ENCODE results near the gene ADAM12.

Gene ADAM12, protein sequence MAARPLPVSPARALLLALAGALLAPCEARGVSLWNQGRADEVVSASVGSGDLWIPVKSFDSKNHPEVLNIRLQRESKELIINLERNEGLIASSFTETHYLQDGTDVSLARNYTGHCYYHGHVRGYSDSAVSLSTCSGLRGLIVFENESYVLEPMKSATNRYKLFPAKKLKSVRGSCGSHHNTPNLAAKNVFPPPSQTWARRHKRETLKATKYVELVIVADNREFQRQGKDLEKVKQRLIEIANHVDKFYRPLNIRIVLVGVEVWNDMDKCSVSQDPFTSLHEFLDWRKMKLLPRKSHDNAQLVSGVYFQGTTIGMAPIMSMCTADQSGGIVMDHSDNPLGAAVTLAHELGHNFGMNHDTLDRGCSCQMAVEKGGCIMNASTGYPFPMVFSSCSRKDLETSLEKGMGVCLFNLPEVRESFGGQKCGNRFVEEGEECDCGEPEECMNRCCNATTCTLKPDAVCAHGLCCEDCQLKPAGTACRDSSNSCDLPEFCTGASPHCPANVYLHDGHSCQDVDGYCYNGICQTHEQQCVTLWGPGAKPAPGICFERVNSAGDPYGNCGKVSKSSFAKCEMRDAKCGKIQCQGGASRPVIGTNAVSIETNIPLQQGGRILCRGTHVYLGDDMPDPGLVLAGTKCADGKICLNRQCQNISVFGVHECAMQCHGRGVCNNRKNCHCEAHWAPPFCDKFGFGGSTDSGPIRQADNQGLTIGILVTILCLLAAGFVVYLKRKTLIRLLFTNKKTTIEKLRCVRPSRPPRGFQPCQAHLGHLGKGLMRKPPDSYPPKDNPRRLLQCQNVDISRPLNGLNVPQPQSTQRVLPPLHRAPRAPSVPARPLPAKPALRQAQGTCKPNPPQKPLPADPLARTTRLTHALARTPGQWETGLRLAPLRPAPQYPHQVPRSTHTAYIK

DNA sequence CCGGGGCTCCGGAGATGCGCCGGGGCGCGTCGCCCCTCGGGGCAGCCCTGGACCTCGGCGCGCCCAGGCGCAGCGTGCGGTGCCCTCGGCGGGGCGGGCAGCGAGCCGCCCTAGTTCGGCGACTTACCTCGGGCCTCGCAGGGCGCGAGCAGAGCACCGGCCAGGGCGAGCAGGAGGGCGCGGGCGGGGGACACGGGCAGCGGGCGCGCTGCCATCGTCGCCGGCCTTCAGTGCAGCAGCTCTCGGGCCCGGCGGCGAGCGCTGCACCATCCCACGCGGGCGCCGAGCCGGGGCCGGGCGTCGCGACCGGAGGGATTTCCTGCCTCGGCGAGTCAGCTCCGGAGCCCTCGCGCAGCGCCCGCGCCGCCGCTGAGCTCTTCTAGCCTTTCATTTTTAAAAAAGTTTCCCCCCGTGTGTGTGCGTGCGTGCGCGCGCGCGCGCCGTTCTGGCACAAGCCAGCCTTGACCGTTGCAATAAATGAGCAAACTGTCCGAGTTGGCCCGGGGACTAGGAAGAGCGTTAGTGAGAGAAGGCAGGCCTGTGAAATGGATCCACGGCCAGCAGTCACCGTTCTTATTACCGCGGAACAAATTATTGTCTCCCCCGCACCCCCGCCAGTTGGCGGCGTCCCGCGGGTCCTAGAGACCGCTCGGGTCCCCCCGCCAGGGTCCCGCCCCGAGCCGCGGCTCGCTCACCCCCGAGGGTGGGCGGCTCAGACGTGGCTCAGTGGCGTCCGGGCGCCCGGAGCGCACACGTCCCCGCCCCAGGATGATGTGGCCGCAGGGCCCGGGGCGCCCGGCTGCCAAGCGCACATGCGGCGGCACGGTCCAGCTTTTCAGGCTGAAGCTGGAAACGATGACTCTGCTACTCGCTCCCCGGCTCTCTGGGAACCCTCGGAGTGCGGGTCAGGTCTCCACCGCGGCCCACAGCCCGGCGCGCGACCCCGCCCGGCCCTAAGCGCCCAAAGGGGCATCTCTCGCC lies at the start of gene ADAM12:
Gene ADAM12, minus strand, starts transcription at position 547 of the 981 bp plus-strand sequence. Its CDS starts 332 bp downstream, at position 215.
- DNase-seq = no peak

DNA sequence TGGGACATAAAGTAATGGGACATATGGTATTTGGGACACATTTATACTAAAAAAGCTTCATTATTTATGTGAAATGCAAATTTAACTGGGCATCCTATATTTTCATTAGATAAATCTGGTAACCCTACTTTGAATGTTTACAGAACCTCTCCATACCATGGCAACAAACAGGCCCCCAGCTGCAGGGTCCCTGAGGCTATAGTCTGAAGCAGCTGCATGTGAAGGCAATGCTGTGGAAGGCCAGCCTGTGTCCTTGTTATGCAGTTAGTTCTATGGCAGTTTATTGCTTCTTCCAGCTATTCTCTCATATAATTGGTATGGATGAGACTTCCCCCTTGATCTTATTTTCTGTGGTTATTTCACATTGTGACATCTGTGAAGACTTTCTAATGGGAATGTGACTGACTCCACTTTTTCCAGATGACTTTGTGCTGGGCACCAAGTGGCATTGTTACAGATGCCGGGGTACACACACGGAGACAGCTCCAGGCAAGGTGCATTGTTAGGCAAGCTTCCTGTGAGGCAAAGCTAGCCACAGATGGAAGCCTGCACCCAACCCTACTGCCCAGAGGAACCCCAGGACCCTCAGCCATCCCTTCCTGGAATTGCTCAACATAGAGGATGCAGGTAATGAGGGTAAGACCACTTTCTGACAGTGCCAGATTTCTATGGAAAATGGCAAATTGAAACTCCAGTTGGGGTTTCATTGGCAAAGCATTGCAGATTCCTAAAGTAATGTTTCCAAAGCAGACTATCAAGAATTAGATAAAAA lies 49.5 kb upstream of the ADAM12 start:
- no peak for DNase-seq

DNA sequence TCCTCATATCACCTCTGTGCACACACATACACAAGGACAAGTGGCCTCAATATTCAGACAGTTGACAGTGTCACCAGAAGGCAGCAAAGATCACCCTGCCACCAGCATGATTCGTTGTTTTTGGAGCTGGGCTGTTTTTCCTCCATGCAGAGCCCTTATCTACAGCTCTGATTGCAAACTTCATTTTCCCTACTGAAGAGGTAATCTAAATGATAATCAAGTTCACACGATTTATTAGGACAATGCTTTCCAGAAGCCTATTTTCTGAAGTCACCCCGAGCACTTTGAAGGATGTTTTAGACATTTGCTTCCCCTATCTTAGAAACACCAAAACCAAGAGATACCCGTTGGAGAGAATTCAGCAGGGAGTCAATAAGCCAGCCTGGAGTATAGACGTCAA lies 46.0 kb upstream of the ADAM12 start:
- no peak for DNase-seq

DNA sequence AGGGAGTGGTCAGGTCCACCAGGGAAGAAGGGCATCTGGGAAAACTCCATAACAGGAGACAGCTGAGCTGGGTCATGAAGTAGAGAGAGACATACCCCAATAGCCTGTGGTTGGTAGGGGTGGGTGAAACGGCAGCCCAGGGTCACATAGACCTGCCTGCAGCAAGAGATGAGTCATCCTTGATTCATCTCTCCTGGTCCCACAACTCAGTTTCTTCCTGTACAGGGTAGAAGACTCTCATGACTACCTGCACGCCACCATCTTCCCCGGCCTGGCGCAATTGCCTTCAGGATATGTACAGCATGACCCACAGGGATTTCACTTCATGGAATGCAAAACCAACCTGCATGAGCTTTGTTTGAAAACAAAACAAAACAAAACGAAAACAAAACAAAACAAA lies 45.1 kb upstream of the ADAM12 start:
- DNase-seq = no peak

DNA sequence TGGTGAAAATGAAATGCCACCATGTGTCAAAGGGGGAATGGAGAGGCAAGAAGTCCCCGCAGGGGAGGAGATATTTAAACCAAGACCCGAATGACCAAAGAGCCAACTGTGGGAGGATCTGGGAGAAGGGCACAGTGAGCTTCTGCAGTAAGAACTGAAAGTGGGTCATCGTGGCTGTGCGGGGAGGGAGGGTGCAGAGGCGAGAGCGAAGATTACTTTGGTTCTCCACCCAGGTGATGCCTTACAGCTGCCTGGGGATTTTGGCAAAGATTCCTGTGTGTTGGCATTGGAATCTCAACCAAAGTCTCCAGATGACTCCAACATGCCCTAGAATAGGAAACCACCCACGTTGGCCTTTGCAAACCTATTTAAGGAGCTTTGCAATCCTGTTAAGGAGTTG lies 44.2 kb upstream of the ADAM12 start:
- no peak for DNase-seq

DNA sequence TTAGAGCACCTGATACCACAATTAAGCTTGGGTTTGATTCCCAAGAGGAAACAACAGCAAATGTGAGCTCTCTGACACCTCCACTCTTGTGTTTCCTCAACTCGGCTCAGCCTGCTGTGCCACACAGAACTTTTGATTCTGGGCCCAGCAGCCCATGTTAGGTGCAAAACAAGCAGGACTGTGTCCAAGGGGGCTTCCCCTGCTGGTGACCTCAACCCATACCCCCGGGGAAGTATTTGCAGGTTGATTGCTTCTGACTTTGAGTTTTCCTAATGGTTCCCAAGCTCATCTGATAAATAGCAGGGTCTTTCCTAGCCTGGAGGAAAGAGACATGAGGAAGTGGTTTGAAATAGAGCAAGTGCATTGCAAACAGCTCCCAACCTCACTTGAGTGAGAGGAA lies 43.5 kb upstream of the ADAM12 start:
- DNase-seq = no peak

DNA sequence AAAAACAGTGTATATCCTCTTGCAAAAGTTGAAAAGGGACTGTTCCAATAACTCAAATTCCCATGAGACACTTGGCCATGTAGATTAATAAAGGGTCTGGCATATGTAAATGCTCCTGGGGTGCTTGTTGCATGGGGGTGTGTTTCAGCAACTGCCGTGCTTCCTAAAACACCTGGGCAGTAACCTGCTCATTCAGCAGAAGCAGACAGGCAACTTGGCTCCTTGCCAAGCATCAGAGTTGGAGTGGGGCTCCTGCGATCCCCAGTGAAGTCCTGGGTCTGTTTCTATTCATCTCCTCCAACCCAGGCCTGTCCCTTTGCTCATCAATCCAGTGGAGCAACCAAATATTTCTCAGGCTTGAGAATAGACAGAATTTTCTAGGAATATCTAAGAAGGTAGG lies 42.2 kb upstream of the ADAM12 start:
- DNase-seq = no peak

DNA sequence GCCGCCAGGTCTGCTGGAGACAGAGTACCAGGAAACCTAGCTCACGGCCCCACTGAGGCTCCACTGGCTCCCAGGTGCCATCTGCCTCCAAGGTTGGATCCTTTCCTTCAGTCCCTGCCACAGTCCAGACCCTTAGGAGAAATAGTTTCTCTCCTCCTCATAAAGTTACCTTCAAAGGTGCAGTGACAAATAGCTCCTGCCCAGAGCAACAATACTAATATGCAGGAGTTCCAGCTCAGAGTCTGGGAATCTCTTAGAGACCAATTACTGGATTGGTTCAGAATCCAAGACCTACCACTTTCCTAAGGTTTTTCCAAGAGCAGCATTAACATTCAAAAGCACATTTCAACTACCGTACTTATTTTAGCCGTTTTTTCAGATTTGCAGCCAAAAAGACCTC lies 41.0 kb upstream of the ADAM12 start:
- no peak for DNase-seq

DNA sequence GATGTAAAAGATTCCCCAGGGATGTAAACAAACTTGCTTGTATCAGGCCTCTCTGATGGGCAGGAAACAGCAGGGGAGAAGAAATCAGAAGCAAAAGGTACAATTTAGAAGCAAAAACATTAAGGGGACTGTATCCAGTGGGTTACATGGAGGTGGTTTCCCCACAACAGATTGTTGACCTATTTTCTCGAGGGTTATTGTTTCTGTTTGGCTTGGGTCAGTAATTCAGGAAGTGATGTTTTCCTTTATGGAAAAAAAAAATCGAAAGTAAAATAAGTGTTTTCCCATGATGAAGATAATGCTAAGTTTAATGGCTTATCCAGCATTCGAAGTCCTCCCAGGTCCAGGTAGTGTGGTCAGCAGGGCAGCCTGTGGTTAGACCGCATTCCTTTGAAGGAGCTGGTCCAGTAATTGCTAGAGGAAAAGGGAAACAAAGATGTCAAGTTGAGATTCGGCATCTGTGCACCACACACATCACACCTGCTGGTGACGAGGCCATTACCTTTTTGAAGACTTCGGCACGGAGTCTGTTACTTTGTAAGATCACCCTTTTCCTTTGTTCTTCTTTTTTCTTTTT lies 37.3 kb upstream of the ADAM12 start:
- DNase-seq = no peak

DNA sequence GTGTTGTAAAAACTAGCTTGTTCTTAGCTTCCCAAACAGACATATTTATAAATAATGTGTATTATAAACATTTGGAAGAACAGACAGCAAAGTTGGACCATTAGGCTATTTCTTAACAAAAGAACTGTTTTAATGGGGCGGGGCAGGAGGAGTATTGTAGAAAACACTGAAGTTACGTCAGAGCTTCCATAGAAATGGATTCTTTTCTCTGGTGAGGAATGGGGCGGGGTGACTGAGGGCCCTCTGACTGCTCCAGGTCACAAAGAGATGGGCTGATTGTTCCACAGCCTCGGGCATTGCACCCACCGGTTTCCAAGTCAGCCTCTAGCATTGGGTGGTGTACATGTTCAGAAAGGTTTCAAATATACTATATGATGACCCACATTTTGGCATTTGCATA lies 36.8 kb upstream of the ADAM12 start:
- DNase-seq = no peak

DNA sequence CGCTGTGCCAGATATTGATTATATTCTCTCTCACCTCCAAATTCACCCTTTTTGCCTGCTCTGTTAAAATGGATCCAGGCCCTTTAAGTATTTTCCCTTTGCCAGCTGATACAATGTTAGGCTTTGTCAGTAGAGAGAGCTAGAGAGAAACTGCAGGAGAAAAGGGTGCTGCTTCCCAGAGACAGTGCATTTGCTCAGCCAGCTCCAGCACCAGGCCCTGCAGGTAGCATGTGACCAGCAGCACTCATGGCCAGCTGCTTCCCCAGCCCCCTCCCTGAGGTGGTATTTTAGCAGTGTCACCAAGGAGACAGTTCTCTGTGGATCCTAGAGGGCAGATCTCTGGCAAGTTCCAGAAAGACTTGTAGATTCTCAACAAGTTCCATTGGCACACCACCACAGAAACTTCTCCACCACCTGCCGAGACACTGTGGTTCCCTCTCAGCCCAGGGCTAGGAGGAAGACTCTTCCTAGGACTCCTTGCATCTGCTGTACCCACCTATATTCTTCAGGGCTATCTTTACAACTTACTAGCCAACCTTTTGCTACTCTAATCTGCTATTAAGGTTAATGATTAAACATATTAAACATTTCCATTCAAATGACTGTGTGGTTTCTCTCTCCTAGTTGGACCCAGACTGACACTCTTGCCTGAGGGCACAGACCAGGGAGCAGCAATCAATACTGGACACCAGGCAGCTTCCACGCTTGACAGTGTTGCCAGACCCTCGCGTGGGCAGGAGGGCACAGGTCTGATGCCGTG lies 35.6 kb upstream of the ADAM12 start:
- no peak for DNase-seq

DNA sequence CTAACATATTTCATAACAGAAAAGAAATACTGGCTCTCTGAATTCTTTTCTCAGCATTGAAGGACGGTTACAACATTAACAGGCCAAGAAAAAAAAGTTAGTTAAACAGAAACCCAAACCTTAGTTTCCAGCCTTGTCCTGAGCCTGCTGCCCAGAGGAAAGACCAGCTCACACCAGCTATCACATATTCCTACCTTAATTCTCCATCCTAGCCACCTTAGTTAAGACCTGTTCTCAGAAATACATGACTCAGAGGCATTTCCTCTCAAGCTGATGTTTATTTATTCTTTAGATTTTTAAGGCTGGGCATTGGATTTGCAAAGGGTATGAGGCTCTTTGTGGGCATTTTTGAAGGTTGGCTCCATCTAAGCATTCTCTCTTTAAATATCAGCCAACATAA lies 34.3 kb upstream of the ADAM12 start:
- DNase-seq = no peak

DNA sequence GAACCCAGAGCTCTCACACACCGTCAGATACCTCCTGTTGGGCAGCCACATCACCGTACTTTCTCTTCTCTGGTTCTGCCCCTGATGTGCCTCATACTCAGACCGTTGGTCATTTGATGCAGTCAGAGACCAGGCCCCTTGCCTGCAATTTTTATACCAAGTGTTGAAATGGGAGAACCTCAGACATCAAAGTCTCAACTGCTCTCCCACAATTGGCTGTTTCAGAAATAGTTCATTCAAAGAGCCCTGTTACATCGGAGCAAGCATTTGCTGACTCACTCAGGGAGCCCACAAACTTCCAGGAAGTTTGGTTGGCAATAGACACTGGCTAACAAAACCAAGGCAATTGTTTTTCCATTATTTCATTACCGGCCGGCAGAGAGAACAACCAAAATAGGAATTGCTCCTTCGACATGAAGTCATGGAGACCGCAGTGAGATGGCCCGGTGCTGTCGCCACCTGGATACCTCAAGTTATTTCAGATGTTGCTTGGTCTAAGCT lies 33.5 kb upstream of the ADAM12 start:
- DNase-seq = no peak

DNA sequence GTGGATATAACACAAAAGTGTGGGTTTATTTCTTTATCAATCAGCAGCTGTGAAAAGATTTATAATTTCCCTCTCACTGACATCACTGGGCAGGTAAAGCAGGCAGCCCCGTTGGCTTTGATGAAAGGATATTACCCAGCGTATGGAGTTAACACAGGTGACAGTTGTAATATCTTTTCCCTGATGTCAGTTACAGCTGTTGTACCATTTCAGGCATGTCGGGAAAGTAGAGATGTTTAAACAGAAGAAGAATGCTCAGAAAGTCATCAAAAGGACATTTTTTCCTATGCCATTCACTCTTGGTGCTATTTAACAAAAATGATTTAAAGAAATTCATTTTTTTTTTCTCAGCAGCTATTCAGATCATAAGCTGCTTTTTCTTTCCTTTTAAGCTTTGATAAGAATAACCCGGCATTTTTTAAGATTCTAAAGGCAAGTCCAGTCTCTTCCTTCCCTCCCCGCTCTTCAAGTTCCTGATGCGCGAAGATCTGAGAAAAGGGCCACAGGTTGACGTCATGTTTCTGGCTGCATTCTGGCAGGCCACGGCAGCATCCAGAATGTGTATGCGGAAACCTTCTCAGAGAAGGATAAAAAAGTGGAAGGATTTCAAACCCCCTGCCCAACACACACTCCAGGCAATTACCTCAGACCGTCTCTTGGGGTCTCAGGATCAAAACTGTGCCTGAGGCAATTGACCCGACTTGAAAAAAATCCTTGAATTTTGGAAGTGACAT lies 32.5 kb upstream of the ADAM12 start:
- DNase-seq = no peak

DNA sequence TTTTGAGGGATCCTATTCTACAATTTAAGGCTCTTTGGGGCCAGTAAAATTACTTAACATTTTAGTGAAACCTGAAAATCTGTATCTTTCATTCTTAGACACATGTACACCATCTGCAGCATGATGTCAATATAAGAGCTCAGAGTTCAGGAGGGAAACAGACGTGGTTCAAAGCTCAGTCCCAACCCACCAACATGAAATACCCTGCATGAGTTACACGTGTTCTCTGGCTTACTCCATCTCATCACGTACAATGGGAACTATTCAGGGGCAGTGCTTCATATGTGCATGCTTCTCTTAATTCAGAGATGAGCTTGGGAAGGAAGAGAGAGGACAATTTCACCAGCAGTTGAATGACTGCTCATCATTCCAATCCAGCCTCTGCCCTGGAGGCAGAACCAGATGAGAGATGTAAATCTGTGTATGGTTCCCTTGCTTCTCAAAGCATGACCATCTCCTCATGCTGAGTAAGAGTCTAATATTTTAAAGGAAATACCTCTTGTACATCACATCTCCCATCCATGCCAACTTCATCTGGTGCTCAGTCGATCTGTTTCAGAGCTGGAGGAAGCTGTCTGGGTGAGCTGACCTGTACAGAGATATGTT lies 29.0 kb upstream of the ADAM12 start:
- DNase-seq = no peak

DNA sequence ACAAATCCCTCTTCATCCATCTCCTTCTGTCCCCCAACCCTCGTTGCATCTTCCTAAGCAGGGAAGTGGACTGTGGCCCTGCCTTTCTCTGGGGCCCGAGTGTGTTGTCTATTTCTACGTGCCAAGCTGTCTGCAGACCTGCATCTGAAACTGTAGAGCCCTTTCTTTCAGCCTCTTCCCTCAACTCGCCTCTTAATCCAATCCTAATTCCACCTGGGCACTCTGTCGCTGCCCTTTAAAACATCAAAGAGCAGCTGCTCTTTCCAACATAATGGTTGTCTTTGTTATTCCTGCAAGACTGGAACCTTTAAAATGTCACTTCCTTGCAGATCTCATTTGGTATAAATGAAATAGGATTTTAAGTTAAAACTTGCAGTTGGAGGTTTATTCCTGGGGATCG lies 21.5 kb upstream of the ADAM12 start:
- no peak for DNase-seq

DNA sequence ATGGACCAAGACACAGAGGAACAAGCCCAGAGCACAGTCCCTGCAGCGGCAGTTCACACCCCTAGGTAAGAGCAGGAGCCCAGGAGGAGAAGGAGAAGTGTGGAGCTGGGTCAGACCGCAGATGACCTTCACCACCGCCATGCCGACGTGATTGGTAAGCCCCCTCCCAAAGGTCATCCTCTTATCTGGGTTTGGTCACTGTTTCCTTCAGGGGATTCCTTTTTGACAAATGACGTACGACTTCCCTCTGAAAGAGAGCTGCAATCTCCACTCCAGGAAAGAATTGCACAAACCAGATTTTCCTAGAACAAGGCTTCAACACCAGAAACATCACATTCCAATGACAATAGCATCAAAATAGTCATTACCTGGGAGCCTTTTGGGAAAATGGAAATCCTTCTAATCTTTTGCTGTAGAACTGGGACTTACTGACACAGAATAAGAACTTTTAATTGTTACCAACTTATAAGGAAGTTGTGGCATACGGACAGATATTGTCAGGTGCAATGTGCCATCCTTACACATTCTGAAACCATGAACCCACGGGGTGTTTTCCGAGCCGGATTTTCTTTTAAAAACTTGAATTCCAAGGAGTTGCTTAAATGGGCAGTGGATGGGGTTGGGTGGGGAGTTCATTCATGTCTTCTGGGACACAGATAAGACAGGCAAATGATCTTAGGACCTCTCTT lies 20.8 kb upstream of the ADAM12 start:
- DNase-seq = no peak

DNA sequence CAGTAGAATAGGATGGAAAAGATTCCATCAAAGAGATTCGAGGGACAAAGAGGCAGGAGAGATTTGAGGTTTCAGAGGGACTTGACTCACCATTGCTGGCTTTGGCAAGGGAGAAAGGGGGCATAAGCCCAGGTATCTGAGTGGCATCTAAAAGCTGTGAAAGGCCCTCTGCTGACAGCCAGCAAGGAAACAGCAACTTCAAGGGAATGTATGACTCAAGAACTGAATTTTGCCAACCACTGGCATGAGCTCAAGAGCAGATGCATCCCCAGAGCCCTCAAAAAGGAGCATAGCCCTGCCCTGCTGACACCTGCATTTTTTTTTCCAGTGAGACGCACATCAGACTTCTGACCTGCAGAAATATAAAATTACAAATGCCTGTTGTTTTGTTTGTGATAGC lies 19.6 kb upstream of the ADAM12 start:
- no peak for DNase-seq

DNA sequence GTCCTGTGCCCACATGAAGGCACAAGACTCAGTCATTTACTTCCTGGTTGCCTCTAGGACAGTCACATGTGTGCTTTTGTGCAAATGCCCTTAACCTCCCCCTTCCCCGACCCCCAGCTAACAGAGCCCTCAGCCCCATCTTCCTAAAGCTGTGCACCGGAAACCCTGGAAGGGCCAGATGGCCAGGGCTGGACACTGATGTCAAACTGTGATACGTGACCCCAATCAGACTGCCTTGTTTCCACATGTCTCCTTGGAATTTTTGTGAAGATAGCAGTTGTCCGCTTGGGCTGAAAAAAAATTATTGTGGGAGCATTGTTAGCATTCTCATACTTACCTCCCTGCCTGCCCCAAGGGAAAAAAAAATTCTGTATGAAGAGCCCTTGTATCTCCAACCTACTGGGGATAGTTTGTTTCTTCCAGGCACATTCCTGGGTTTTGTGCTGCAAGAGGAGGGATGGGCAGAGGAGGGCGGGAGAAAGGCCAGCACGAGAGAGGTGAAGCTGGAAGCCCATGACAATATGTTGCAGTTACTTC lies 17.0 kb upstream of the ADAM12 start:
- DNase-seq = no peak

Data from KG1 (cell line).